ENCODE data around the gene ZNF155.
"Not testable (repeated sequence)": the region's sequence is repeated elsewhere in the genome, so short reads cannot be mapped to it uniquely, and the experiment has no call there.

Gene ZNF155

DNA sequence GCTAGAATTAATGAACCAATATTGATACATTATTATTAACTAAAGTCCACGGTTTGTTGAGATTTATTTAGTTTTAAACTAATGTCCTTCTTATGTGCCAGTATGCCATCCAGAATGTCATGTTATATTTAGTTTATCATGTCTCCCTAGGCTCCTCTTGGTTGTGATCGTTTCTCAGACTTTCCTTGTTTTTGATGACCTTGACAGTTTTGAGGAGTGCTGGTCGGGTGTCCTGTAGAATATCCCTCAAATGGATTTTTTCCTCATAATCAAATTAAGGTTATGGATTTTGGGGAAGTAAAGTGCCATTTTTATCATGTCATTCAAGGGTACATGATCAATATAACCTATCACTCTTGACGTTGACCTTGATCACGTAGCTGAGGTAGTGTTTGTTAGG is 42.8 kb upstream of the ZNF155 start:
- H3K4me2 ChIP-seq (ENCODE audit: low read length), result no peak overlapping the region
- no CpG with 5 or more reads among the region's 5 CpGs for WGBS (ENCODE audit: extremely low coverage, insufficient coverage, low lambda C conversion rate)
- no peaks in the 10 kb centered on the region for H3K79me1 ChIP-seq (ENCODE audit: low read length)
- no peak overlapping the region for H3K18ac ChIP-seq (ENCODE audit: low read length)
- H2AK5ac ChIP-seq (ENCODE audit: low read length), result no peak overlapping the region
- no peak overlapping the region for H2BK120ac ChIP-seq (ENCODE audit: low read depth, low read length)
- H3K23ac ChIP-seq (ENCODE audit: low read length), result no peak overlapping the region
- no peak overlapping the region for H2BK15ac ChIP-seq (replicated peaks; ENCODE audit: low read depth)
- no peak overlapping the region for H3K4ac ChIP-seq (ENCODE audit: low read depth, low read length)
- H3K79me2 ChIP-seq (ENCODE audit: control insufficient read depth, insufficient read depth, low read length), result no peaks in the 10 kb centered on the region
- no peak overlapping the region for H4K8ac ChIP-seq (ENCODE audit: low read depth, low read length)
- H2BK5ac ChIP-seq (ENCODE audit: low read length), result no peak overlapping the region
- no peak overlapping the region for H3K9ac ChIP-seq (ENCODE audit: low read length)
- no peak for DNase-seq
- no peak overlapping the region for H3K56ac ChIP-seq (ENCODE audit: low read length)
- no peaks in the 10 kb centered on the region for H3K4me1 ChIP-seq (ENCODE audit: control insufficient read depth, low read depth, low read length)
- no peak overlapping the region for H4K5ac ChIP-seq (ENCODE audit: low read length)
- no peaks in the 10 kb centered on the region for H3K36me3 ChIP-seq (ENCODE audit: control insufficient read depth, insufficient read depth, low read length)
- no peak overlapping the region for H3K27ac ChIP-seq (ENCODE audit: low read depth, low read length)
- H3K4me3 ChIP-seq (ENCODE audit: low read length), result no peak overlapping the region
- no peaks in the 10 kb centered on the region for H3K27me3 ChIP-seq (ENCODE audit: insufficient read depth, low read length, poor library complexity)

DNA sequence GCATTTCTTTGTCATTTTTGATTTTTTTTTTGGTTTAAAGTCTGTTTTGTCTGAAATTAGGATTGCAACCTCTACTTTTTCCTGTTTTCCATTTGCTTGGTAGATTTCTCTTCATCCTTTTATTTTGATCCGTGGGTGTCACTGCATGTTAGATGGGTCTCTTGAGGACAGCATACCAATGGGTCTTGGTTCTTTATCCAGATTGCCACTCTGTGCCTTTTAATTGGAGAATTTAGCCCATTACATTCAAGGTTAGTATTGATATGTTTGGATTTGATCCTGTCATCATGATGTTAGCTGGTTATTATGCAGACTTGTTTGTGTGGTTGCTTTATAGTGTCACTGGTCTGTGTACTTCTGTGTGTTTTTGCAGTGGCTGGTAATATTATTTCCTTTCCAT is 36.6 kb upstream of the ZNF155 start:
- H2BK5ac ChIP-seq (ENCODE audit: low read length); H2AK5ac ChIP-seq (ENCODE audit: low read length); H3K56ac ChIP-seq (ENCODE audit: low read length); H3K4me1 ChIP-seq (ENCODE audit: control insufficient read depth, low read depth, low read length); H3K9ac ChIP-seq (ENCODE audit: low read length); H3K18ac ChIP-seq (ENCODE audit: low read length); H3K27me3 ChIP-seq (ENCODE audit: insufficient read depth, low read length, poor library complexity); DNase-seq; H3K36me3 ChIP-seq (ENCODE audit: control insufficient read depth, insufficient read depth, low read length); H2BK15ac ChIP-seq (replicated peaks; ENCODE audit: low read depth); H3K79me1 ChIP-seq (ENCODE audit: low read length); H3K27ac ChIP-seq (ENCODE audit: low read depth, low read length); H3K4ac ChIP-seq (ENCODE audit: low read depth, low read length); H4K8ac ChIP-seq (ENCODE audit: low read depth, low read length); H3K4me3 ChIP-seq (ENCODE audit: low read length); H3K79me2 ChIP-seq (ENCODE audit: control insufficient read depth, insufficient read depth, low read length); H3K4me2 ChIP-seq (ENCODE audit: low read length); H2BK120ac ChIP-seq (ENCODE audit: low read depth, low read length); H4K5ac ChIP-seq (ENCODE audit: low read length); H3K23ac ChIP-seq (ENCODE audit: low read length): not testable (repeated sequence)
- WGBS (ENCODE audit: extremely low coverage, insufficient coverage, low lambda C conversion rate), result no CpG with 5 or more reads among the region's 1 CpG

DNA sequence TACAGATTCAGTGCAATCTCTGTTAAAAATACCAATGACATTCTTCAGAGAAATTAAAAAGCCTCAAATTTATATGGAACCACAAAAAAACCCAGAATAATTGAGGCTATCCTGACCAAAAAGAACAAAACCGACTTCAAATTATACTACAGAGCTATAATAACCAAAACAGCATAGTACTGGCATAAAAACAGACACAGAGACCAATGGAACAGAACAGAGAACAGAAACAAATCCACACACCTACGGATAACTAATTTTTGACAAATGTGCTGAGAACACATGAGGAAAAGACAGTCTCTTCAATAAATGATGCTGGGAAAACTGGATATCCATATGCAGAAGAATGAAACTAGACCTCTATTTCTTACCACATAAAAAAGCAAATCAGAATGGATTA is 34.2 kb upstream of the ZNF155 start:
- not testable (repeated sequence) for H3K9ac ChIP-seq (ENCODE audit: low read length); H3K36me3 ChIP-seq (ENCODE audit: control insufficient read depth, insufficient read depth, low read length); H3K4me1 ChIP-seq (ENCODE audit: control insufficient read depth, low read depth, low read length); H2BK15ac ChIP-seq (replicated peaks; ENCODE audit: low read depth); H3K27me3 ChIP-seq (ENCODE audit: insufficient read depth, low read length, poor library complexity); H4K5ac ChIP-seq (ENCODE audit: low read length); H3K18ac ChIP-seq (ENCODE audit: low read length); H2BK120ac ChIP-seq (ENCODE audit: low read depth, low read length); H3K79me2 ChIP-seq (ENCODE audit: control insufficient read depth, insufficient read depth, low read length); H3K27ac ChIP-seq (ENCODE audit: low read depth, low read length); H3K4me3 ChIP-seq (ENCODE audit: low read length); H2BK5ac ChIP-seq (ENCODE audit: low read length); DNase-seq; H3K23ac ChIP-seq (ENCODE audit: low read length); H3K56ac ChIP-seq (ENCODE audit: low read length); H3K79me1 ChIP-seq (ENCODE audit: low read length); H2AK5ac ChIP-seq (ENCODE audit: low read length); H4K8ac ChIP-seq (ENCODE audit: low read depth, low read length); H3K4me2 ChIP-seq (ENCODE audit: low read length); H3K4ac ChIP-seq (ENCODE audit: low read depth, low read length)
- no CpG with 5 or more reads among the region's 2 CpGs for whole genome bisulfite sequencing (ENCODE audit: extremely low coverage, insufficient coverage, low lambda C conversion rate)

DNA sequence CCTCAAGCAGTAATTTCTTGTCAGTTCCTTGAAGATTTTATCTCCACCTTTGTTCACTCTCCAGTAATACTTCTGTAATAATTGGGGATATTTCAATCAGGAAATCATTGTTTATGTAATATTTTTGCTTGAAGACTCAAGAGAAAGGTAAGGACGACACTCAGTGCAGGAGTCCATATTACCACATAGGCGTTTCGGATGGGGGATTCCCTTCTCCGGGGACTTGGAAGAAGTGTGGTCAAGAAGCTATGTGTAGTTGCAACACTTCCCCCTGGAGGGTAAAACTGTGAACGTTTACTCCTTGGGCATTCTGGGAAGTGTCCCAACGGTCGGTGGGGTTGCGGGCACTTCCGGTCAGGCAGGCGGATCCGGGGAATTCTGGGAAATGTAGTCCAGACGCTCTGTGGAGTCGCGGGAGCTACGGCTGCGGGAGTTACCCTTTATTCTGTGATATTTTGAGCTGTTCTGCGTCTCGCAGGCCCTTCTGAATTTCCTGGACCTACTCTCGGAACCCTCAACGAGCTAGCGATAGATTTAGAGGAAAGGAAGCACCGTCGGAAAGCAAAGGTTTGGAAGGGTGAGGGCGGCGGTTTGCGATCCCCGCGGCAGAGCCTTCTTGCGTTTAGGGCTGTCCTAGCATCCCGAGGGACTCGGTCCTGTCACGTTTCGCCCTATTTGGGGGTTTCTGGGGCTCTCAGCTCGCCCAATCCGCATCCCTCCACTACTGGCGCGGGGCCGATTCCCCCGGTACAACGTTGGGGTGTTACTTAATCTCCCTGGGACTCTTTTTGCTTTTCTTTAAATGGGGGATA is 32.9 kb upstream of the ZNF155 start, which contains the start of gene ZNF221:
TSS of gene ZNF221 (plus strand) at position 395 of the 812 bp plus-strand sequence. CDS start 11,499 bp downstream, outside the sequence.
- peak; percentile 99 for DNase-seq
- Histone ChIP-seq H2AK5ac (ENCODE audit: low read length) (no peak within 1 kb of the TSS), H3K4me1 (ENCODE audit: control insufficient read depth, low read depth, low read length) (no peaks in the 10 kb centered on the region), H3K56ac (ENCODE audit: low read length) (peak within 1 kb of the TSS; percentile 92), H3K23ac (ENCODE audit: low read length) (no peak within 1 kb of the TSS), H3K9ac (ENCODE audit: low read length) (peak within 1 kb of the TSS; percentile 89), H3K27me3 (ENCODE audit: insufficient read depth, low read length, poor library complexity) (no peaks in the 10 kb centered on the region), H4K8ac (ENCODE audit: low read depth, low read length) (no peak within 1 kb of the TSS), H2BK5ac (ENCODE audit: low read length) (no peak within 1 kb of the TSS), H2BK120ac (ENCODE audit: low read depth, low read length) (no peak within 1 kb of the TSS), H3K18ac (ENCODE audit: low read length) (no peak within 1 kb of the TSS), H3K4ac (ENCODE audit: low read depth, low read length) (no peak within 1 kb of the TSS), H2BK15ac (replicated peaks; ENCODE audit: low read depth) (no peak within 1 kb of the TSS), H4K5ac (ENCODE audit: low read length) (no peak within 1 kb of the TSS), H3K79me1 (ENCODE audit: low read length) (no peaks in the 10 kb centered on the region), H3K4me2 (ENCODE audit: low read length) (peak within 1 kb of the TSS; percentile 89), H3K36me3 (ENCODE audit: control insufficient read depth, insufficient read depth, low read length) (no peaks in the 10 kb centered on the region), H3K4me3 (ENCODE audit: low read length) (peak within 1 kb of the TSS; percentile 86), H3K79me2 (ENCODE audit: control insufficient read depth, insufficient read depth, low read length) (no peaks in the 10 kb centered on the region), H3K27ac (ENCODE audit: low read depth, low read length) (no peak within 1 kb of the TSS)
- WGBS (ENCODE audit: extremely low coverage, insufficient coverage, low lambda C conversion rate), result no CpG with 5 or more reads among the region's 40 CpGs

DNA sequence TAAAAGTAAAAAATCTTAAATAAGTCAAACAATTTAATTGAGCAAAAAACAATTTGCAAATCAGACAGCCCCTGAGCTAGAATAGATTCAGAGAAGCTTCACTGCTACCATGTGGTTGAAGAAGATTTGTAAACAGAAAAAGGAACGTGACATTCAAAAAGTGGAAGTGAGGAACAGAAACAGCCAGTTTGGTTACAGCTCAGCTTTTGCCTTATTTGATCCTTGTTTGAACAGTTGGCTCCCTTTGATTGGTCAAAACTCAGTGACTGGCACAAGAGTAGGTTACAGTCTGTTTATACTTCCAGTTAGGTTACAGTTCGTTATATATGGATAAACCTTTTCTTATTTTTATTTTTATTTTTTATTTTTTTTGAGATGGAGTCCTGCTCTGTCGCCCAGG is 27.2 kb upstream of the ZNF155 start:
- H3K4me1 ChIP-seq (ENCODE audit: control insufficient read depth, low read depth, low read length), result no peaks in the 10 kb centered on the region
- no peaks in the 10 kb centered on the region for H3K36me3 ChIP-seq (ENCODE audit: control insufficient read depth, insufficient read depth, low read length)
- H4K8ac ChIP-seq (ENCODE audit: low read depth, low read length), result no peak overlapping the region
- H2AK5ac ChIP-seq (ENCODE audit: low read length), result no peak overlapping the region
- H3K27ac ChIP-seq (ENCODE audit: low read depth, low read length), result no peak overlapping the region
- no peaks in the 10 kb centered on the region for H3K79me1 ChIP-seq (ENCODE audit: low read length)
- no peak overlapping the region for H3K18ac ChIP-seq (ENCODE audit: low read length)
- H3K56ac ChIP-seq (ENCODE audit: low read length), result no peak overlapping the region
- no peak overlapping the region for H3K4ac ChIP-seq (ENCODE audit: low read depth, low read length)
- no peaks in the 10 kb centered on the region for H3K79me2 ChIP-seq (ENCODE audit: control insufficient read depth, insufficient read depth, low read length)
- H3K27me3 ChIP-seq (ENCODE audit: insufficient read depth, low read length, poor library complexity), result no peaks in the 10 kb centered on the region
- no peak overlapping the region for H3K4me2 ChIP-seq (ENCODE audit: low read length)
- no CpG with 5 or more reads among the region's 3 CpGs for WGBS (ENCODE audit: extremely low coverage, insufficient coverage, low lambda C conversion rate)
- H2BK15ac ChIP-seq (replicated peaks; ENCODE audit: low read depth), result no peak overlapping the region
- no peak overlapping the region for H2BK5ac ChIP-seq (ENCODE audit: low read length)
- no peak overlapping the region for H3K9ac ChIP-seq (ENCODE audit: low read length)
- no peak overlapping the region for H4K5ac ChIP-seq (ENCODE audit: low read length)
- no peak overlapping the region for H3K4me3 ChIP-seq (ENCODE audit: low read length)
- no peak for DNase-seq
- H2BK120ac ChIP-seq (ENCODE audit: low read depth, low read length), result no peak overlapping the region
- H3K23ac ChIP-seq (ENCODE audit: low read length), result no peak overlapping the region

DNA sequence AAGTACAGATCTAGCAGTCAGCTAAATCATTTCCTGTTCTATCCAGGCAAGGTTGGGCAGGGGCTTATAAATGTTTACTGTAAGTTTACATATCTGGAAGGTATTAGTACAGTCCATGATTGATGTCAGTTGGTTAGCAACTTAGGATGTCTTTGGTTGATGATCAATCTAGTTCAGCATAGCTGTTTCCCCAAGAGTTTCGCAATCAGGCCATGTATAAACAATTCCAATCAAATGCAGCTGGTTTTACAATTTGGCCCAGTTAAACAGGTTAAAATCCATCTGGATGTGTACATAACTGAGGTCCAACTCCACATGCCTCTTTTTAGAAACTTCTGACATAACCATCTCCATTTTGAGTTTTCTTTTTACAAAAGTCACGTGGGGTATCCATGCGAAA is 26.1 kb upstream of the ZNF155 start:
- Histone ChIP-seq H4K8ac (ENCODE audit: low read depth, low read length) (no peak overlapping the region), H3K27me3 (ENCODE audit: insufficient read depth, low read length, poor library complexity) (no peaks in the 10 kb centered on the region), H4K5ac (ENCODE audit: low read length) (no peak overlapping the region), H2BK15ac (replicated peaks; ENCODE audit: low read depth) (no peak overlapping the region), H3K4me2 (ENCODE audit: low read length) (no peak overlapping the region), H3K56ac (ENCODE audit: low read length) (no peak overlapping the region), H3K18ac (ENCODE audit: low read length) (no peak overlapping the region), H3K9ac (ENCODE audit: low read length) (no peak overlapping the region), H2BK120ac (ENCODE audit: low read depth, low read length) (no peak overlapping the region), H3K36me3 (ENCODE audit: control insufficient read depth, insufficient read depth, low read length) (no peaks in the 10 kb centered on the region), H3K4me3 (ENCODE audit: low read length) (no peak overlapping the region), H3K23ac (ENCODE audit: low read length) (no peak overlapping the region), H2BK5ac (ENCODE audit: low read length) (no peak overlapping the region), H3K4ac (ENCODE audit: low read depth, low read length) (no peak overlapping the region), H2AK5ac (ENCODE audit: low read length) (no peak overlapping the region), H3K79me2 (ENCODE audit: control insufficient read depth, insufficient read depth, low read length) (no peaks in the 10 kb centered on the region), H3K79me1 (ENCODE audit: low read length) (no peaks in the 10 kb centered on the region), H3K4me1 (ENCODE audit: control insufficient read depth, low read depth, low read length) (no peaks in the 10 kb centered on the region), H3K27ac (ENCODE audit: low read depth, low read length) (no peak overlapping the region)
- WGBS (ENCODE audit: extremely low coverage, insufficient coverage, low lambda C conversion rate), result no CpG with 5 or more reads among the region's 3 CpGs
- DNase-seq, result no peak

Measured in mesendoderm (in vitro differentiated cells).